Brain microvascular endothelial cell (primary cell): Measurements from ENCODE around the gene FKBP11.

Source experiments
- DNase-seq: peaks from one replicate; pipeline ENCODE4 v3.0.0-alpha.2; 2020
- H3K27ac ChIP-seq: fragments of 250-450 bp; sonication (Bioruptor Pico); 2 replicates; pipeline ENCODE4 v1.5.1; 2020; ENCODE audit warnings: mild to moderate bottlenecking, moderate library complexity
- H3K27me3 ChIP-seq: fragments of 250-450 bp; sonication (Bioruptor Pico); replicated peaks from 2 replicates; pipeline ENCODE4 v1.5.1; 2020; ENCODE audit warnings: mild to moderate bottlenecking
- H3K36me3 ChIP-seq: fragments of 250-450 bp; sonication (Bioruptor Pico); replicated peaks from 2 replicates; pipeline ENCODE4 v1.5.1; 2020; ENCODE audit warnings: mild to moderate bottlenecking
- H3K4me3 ChIP-seq: 2 replicates; pipeline ENCODE4 v1.5.1; 2011; ENCODE audit warnings: low read depth, mild to moderate bottlenecking, control low read depth, low read length, moderate library complexity
- CTCF ChIP-seq: IDR thresholded peaks from 2 replicates; pipeline ENCODE4 v1.5.1; 2011; ENCODE audit warnings: low read depth, mild to moderate bottlenecking, moderate library complexity, low read length, control low read depth, inconsistent platforms; ENCODE audit errors: missing control alignments
- in situ Hi-C: cut with HindIII; loops from 2 replicates; pipeline ENCODE4 v1.10.0; 2017; ENCODE audit warnings: low sequenced_read_pairs, low pct_ligation_motif_present

The FKBP11 gene

GRCh38 chr12:48899651-48900050 is 25.6 kb downstream of the FKBP11 start:
- Histone ChIP-seq H3K27ac (no peak overlapping the region), H3K4me3 (no peak overlapping the region), H3K27me3 (no peaks in the 10 kb centered on the region), H3K36me3 (no peaks in the 10 kb centered on the region)
- DNase-seq: no peak
- TF ChIP-seq CTCF: no peak
- in situ Hi-C loops: no loop called here

- Histone ChIP-seq H3K4me3 (no peak overlapping the region), H3K27ac (no peak overlapping the region), H3K27me3 (no peaks in the 10 kb centered on the region), H3K36me3 (no peaks in the 10 kb centered on the region)
- no peak for DNase-seq
- no peak for TF ChIP-seq CTCF
- in situ Hi-C loops: no loop called here
These were observed 31.0 kb downstream of the FKBP11 start for GRCh38 chr12:48894271-48894670.

- no peak overlapping the region for H3K27ac ChIP-seq
- H3K27me3 ChIP-seq: no peaks in the 10 kb centered on the region
- no peaks in the 10 kb centered on the region for H3K36me3 ChIP-seq
- TF ChIP-seq CTCF: peak; percentile 96
- in situ Hi-C loops: no loop called here
- peak; percentile 66 for DNase-seq
- H3K4me3 ChIP-seq: peak overlapping the region; percentile 37
These were observed 34.5 kb downstream of the FKBP11 start for GRCh38 chr12:48890657-48891418.

GRCh38 chr12:48889679-48890078 is 35.6 kb downstream of the FKBP11 start:
- no peak for DNase-seq
- no peaks in the 10 kb centered on the region for H3K27me3 ChIP-seq
- H3K27ac ChIP-seq: no peak overlapping the region
- no peaks in the 10 kb centered on the region for H3K36me3 ChIP-seq
- H3K4me3 ChIP-seq: no peak overlapping the region
- in situ Hi-C loops: no loop called here
- no peak for TF ChIP-seq CTCF

- Histone ChIP-seq H3K27ac (peak overlapping the region; percentile 73), H3K4me3 (no peak overlapping the region), H3K36me3 (no peaks in the 10 kb centered on the region), H3K27me3 (no peaks in the 10 kb centered on the region)
- TF ChIP-seq CTCF: no peak
- peak; percentile 54 for DNase-seq
- in situ Hi-C loops: no loop called here
These were observed 41.8 kb downstream of the FKBP11 start for GRCh38 chr12:48883305-48884161.
